GM12874 (cell line): ENCODE measurements around the gene LCMT1.

Experiments used
- CTCF ChIP-seq: IDR thresholded peaks from 2 replicates; pipeline ENCODE4 v1.5.1; 2011; ENCODE audit warnings: low read depth, mild to moderate bottlenecking, control low read depth, low read length, moderate library complexity; ENCODE audit not compliant: insufficient read depth

LCMT1 gene

GRCh38 chr16:25111403-25112166 lies at the start of gene LCMT1:
Gene LCMT1 (plus strand): TSS chr16:25111742. CDS start chr16:25111884, 142 bp downstream.
- TF ChIP-seq CTCF, result no peak

GRCh38 chr16:25063102-25063501 lies 48.4 kb upstream of the LCMT1 start:
- no peak for TF ChIP-seq CTCF

- no peak for TF ChIP-seq CTCF
Observed at GRCh38 chr16:25063865-25064264, 47.7 kb upstream of the LCMT1 start.

GRCh38 chr16:25064937-25065336 lies 46.6 kb upstream of the LCMT1 start:
- no peak for TF ChIP-seq CTCF

GRCh38 chr16:25065899-25066298 lies 45.6 kb upstream of the LCMT1 start:
- peak; percentile 42 for TF ChIP-seq CTCF

- TF ChIP-seq CTCF, result no peak
Observed at GRCh38 chr16:25066426-25066746, 45.2 kb upstream of the LCMT1 start.

GRCh38 chr16:25066747-25067631 lies 44.6 kb upstream of the LCMT1 start:
- no peak for TF ChIP-seq CTCF
